Germinal center (tissue), 1 donor: ENCODE results near the gene INSC.

Experiments
- DNase-seq: peaks from one replicate; pipeline ENCODE4 v3.0.0; 2012; ENCODE audit warnings: mixed read lengths, low spot score

The INSC gene

GRCh38 chr11:15149050-15149449, 34.3 kb downstream of the INSC start:
- DNase-seq, result no peak

GRCh38 chr11:15150507-15150906, 35.8 kb downstream of the INSC start:
- DNase-seq, result no peak

- DNase-seq, result no peak
Measured at GRCh38 chr11:15153231-15153630, 38.5 kb downstream of the INSC start.

GRCh38 chr11:15157181-15157580, 42.5 kb downstream of the INSC start:
- DNase-seq, result no peak

GRCh38 chr11:15157606-15158137, 42.9 kb downstream of the INSC start:
- no peak for DNase-seq

GRCh38 chr11:15158351-15159015, 43.8 kb downstream of the INSC start:
- no peak for DNase-seq

GRCh38 chr11:15159085-15159484, 44.4 kb downstream of the INSC start:
- DNase-seq, result peak; percentile 30

- no peak for DNase-seq
Measured at GRCh38 chr11:15161790-15162189, 47.1 kb downstream of the INSC start.

GRCh38 chr11:15163136-15163535, 48.4 kb downstream of the INSC start:
- no peak for DNase-seq

- DNase-seq, result no peak
Measured at GRCh38 chr11:15166204-15166603, 51.5 kb downstream of the INSC start.

GRCh38 chr11:15169815-15170551, 55.3 kb downstream of the INSC start:
- DNase-seq, result no peak

- no peak for DNase-seq
Measured at GRCh38 chr11:15170698-15171097, 56.0 kb downstream of the INSC start.

- DNase-seq, result no peak
Measured at GRCh38 chr11:15171956-15172355, 57.2 kb downstream of the INSC start.

- DNase-seq, result no peak
Measured at GRCh38 chr11:15175831-15176230, 61.1 kb downstream of the INSC start.

GRCh38 chr11:15176646-15177163, 62.0 kb downstream of the INSC start:
- no peak for DNase-seq

- no peak for DNase-seq
Measured at GRCh38 chr11:15177491-15177890, 62.8 kb downstream of the INSC start.

- no peak for DNase-seq
Measured at GRCh38 chr11:15178214-15178613, 63.5 kb downstream of the INSC start.

GRCh38 chr11:15179167-15179566, 64.4 kb downstream of the INSC start:
- DNase-seq, result no peak

GRCh38 chr11:15180212-15180792, 65.6 kb downstream of the INSC start:
- DNase-seq, result no peak

- DNase-seq, result no peak
Measured at GRCh38 chr11:15182372-15182771, 67.6 kb downstream of the INSC start.

GRCh38 chr11:15185021-15185420, 70.3 kb downstream of the INSC start:
- no peak for DNase-seq

GRCh38 chr11:15186146-15186545, 71.4 kb downstream of the INSC start:
- DNase-seq, result no peak

GRCh38 chr11:15189189-15189588, 74.5 kb downstream of the INSC start:
- DNase-seq, result no peak
